HCT116 (cell line): ENCODE data around the gene FSIP1. TPM values are rescaled to one million over a fixed set of nuclear protein-coding genes. Genes with fewer than 3 reads are reported as not detected.

ENCODE experiments used
- ATAC-seq: fragments of 200-7000 bp; cut with Tn5 transposase; 2 replicates; pipeline ENCODE4 v1.9.1; 2020; ENCODE audit warnings: mild to moderate bottlenecking, moderate library complexity
- Bru-seq: library from RNA; stranded (reverse); fragments of 400-500 nt; gene quantifications from one replicate; lab custom pipeline; 2021; lab: Mats Ljungman, UMichigan
- BruChase-seq, 2 experiments: library from RNA; stranded (reverse); fragments of 400-500 nt; gene quantifications; one replicate each; lab custom pipeline; 2021; lab: Mats Ljungman, UMichigan
- BruUV-seq: library from RNA; stranded (reverse); fragments of 400-500 nt; replicated peaks from 2 replicates; lab custom pipeline; 2021; lab: Mats Ljungman, UMichigan
- CTCF ChIA-PET: fragments of 300-600 bp; sonication (Branson Sonifier 250); formaldehyde crosslinking; loops from one replicate; lab custom pipeline; 2021; ENCODE audit warnings: antibody characterized with exemption; lab: Charles Lee
- POLR2A ChIA-PET: fragments of 300-600, 350-600 bp; sonication (Branson Sonifier 250); formaldehyde crosslinking; loops from one replicate; lab custom pipeline; 2021; ENCODE audit warnings: antibody characterized with exemption; lab: Charles Lee
- RAD21 ChIA-PET, 2 experiments: fragments of 300-600 bp; sonication (Branson Sonifier 250); formaldehyde crosslinking; loops; one replicate each; lab custom pipeline; 2023; ENCODE audit warnings: low total read pairs in 2 of 2; ENCODE audit not compliant: uncharacterized antibody in 2 of 2, unreplicated experiment in 2 of 2, low non-redundant PET in 1 of 2; lab: Charles Lee
- DNase-seq: peaks from one replicate; pipeline ENCODE4 v3.0.0-alpha.2; 2010; ENCODE audit warnings: low read depth, low spot score
- H2AFZ ChIP-seq: fragments of 200-600 bp; shearing (Covaris generic), sonication (generic); 2 replicates; pipeline ENCODE4 v1.6.1; 2017; ENCODE audit warnings: low read depth, mixed run types, mixed read lengths, antibody characterized with exemption, low read length; ENCODE audit not compliant: poor library complexity, severe bottlenecking
- H3K27ac ChIP-seq: 2 replicates; pipeline ENCODE4 v1.5.1; 2012; ENCODE audit warnings: low read depth, low read length
- H3K27me3 ChIP-seq: fragments of 200-600 bp; sonication (generic); 2 replicates; pipeline ENCODE4 v1.6.1; 2016; ENCODE audit warnings: mixed run types, low read length, mixed read lengths; ENCODE audit not compliant: insufficient read depth
- H3K36me3 ChIP-seq, 2 experiments: fragments of 200-500 bp in 1 of 2; fragments of 200-600 bp in 1 of 2; sonication (Bioruptor generic) in 1 of 2; sonication (generic) in 1 of 2; 2 replicates each; pipeline versions ENCODE4 v1.5.1 to v1.6.1; 2014 to 2016; ENCODE audit warnings: low read length in 2 of 2, inconsistent platforms in 1 of 2, mixed read lengths in 1 of 2, mixed run types in 1 of 2; ENCODE audit not compliant: insufficient read depth in 2 of 2, control insufficient read depth in 1 of 2
- H3K4me1 ChIP-seq, 2 experiments: fragments of 200-600 bp in 1 of 2; sonication (generic) in 1 of 2; 2 replicates each; pipeline versions ENCODE4 v1.5.1 to v1.6.1; 2012 to 2017; ENCODE audit warnings: low read length in 2 of 2, inconsistent platforms in 1 of 2, mild to moderate bottlenecking in 1 of 2, mixed read lengths in 1 of 2, mixed run types in 1 of 2, moderate library complexity in 1 of 2; ENCODE audit not compliant: insufficient read depth in 2 of 2, control insufficient read depth in 1 of 2
- H3K4me2 ChIP-seq: fragments of 200-600 bp; sonication (generic); 2 replicates; pipeline ENCODE4 v1.6.1; 2017; ENCODE audit warnings: mixed run types, low read length, mixed read lengths
- H3K4me3 ChIP-seq, 2 experiments: fragments of 200-600 bp in 1 of 2; sonication (generic) in 1 of 2; replicated peaks in 1 of 2; 2 replicates each; pipeline ENCODE4 v1.5.1; 2011 to 2016; ENCODE audit warnings: low read length in 2 of 2, control low read depth in 1 of 2, low read depth in 1 of 2, mild to moderate bottlenecking in 1 of 2, mixed read lengths in 1 of 2, mixed run types in 1 of 2
- H3K79me2 ChIP-seq: fragments of 200-600 bp; sonication (generic); 2 replicates; pipeline ENCODE4 v1.6.1; 2017; ENCODE audit warnings: mild to moderate bottlenecking, mixed run types, low read length, moderate library complexity, mixed read lengths; ENCODE audit not compliant: insufficient read depth
- H3K9ac ChIP-seq: fragments of 200-600 bp; sonication (generic); 2 replicates; pipeline ENCODE4 v1.6.1; 2016; ENCODE audit warnings: low read length, mixed read lengths
- H3K9me2 ChIP-seq: fragments of 200-600 bp; sonication (generic), shearing (Covaris generic); 2 replicates; pipeline ENCODE4 v1.6.1; 2017; ENCODE audit warnings: mixed run types, mild to moderate bottlenecking, moderate library complexity; ENCODE audit not compliant: insufficient read depth
- H3K9me3 ChIP-seq, 2 experiments: fragments of 200-500 bp in 1 of 2; fragments of 200-600 bp in 1 of 2; sonication (Bioruptor generic) in 1 of 2; sonication (generic) in 1 of 2; 2 replicates each; pipeline ENCODE4 v1.6.1; 2014 to 2017; ENCODE audit warnings: low read length in 2 of 2, mixed read lengths in 2 of 2, inconsistent platforms in 1 of 2, low read depth in 1 of 2, mild to moderate bottlenecking in 1 of 2, mixed run types in 1 of 2, moderate library complexity in 1 of 2; ENCODE audit not compliant: control insufficient read depth in 1 of 2, insufficient read depth in 1 of 2
- H4K20me1 ChIP-seq: fragments of 200-600 bp; sonication (generic), shearing (Covaris generic); 2 replicates; pipeline ENCODE4 v1.6.1; 2017; ENCODE audit warnings: mixed run types, mild to moderate bottlenecking, moderate library complexity; ENCODE audit not compliant: insufficient read depth
- ATF3 ChIP-seq: IDR thresholded peaks from 2 replicates; pipeline ENCODE4 v1.6.1; 2012
- CBX3 ChIP-seq: IDR thresholded peaks from 2 replicates; pipeline ENCODE4 v1.6.1; 2012; ENCODE audit warnings: low read depth
- CEBPB ChIP-seq: IDR thresholded peaks from 2 replicates; pipeline ENCODE4 v1.6.1; 2012; ENCODE audit warnings: low read depth
- EGR1 ChIP-seq: IDR thresholded peaks from 2 replicates; pipeline ENCODE4 v1.6.1; 2012; ENCODE audit warnings: low read depth
- ELF1 ChIP-seq: IDR thresholded peaks from 2 replicates; pipeline ENCODE4 v1.6.1; 2012; ENCODE audit warnings: low read depth, borderline replicate concordance
- EZH2 ChIP-seq: fragments of 200-600 bp; sonication (generic); IDR thresholded peaks from 2 replicates; pipeline ENCODE4 v1.6.1; 2017; ENCODE audit warnings: antibody characterized with exemption, mixed run types
- EZH2phosphoT487 ChIP-seq: fragments of 200-600 bp; IDR thresholded peaks from 2 replicates; pipeline ENCODE4 v1.6.1; 2018; ENCODE audit warnings: antibody characterized with exemption, borderline replicate concordance
- JUND ChIP-seq: IDR thresholded peaks from 2 replicates; pipeline ENCODE4 v1.6.1; 2012
- MAX ChIP-seq: IDR thresholded peaks from 2 replicates; pipeline ENCODE4 v1.6.1; 2012
- POLR2A ChIP-seq: IDR thresholded peaks from 2 replicates; pipeline ENCODE4 v1.7.0; 2011; ENCODE audit warnings: borderline replicate concordance; ENCODE audit not compliant: insufficient read depth, insufficient read length; ENCODE audit errors: extremely low read depth
- POLR2AphosphoS5 ChIP-seq: IDR thresholded peaks from 2 replicates; pipeline ENCODE4 v1.6.1; 2011; ENCODE audit warnings: mild to moderate bottlenecking, low read depth, low read length, moderate library complexity
- RAD21 ChIP-seq: IDR thresholded peaks from 2 replicates; pipeline ENCODE4 v1.6.1; 2012; ENCODE audit warnings: low read depth, mild to moderate bottlenecking
- REST ChIP-seq: IDR thresholded peaks from 2 replicates; pipeline ENCODE4 v1.6.1; 2012; ENCODE audit warnings: low read depth
- SP1 ChIP-seq: IDR thresholded peaks from 2 replicates; pipeline ENCODE4 v1.6.1; 2012; ENCODE audit warnings: low read depth
- SRF ChIP-seq: IDR thresholded peaks from 2 replicates; pipeline ENCODE4 v1.6.1; 2012; ENCODE audit warnings: low read depth
- YY1 ChIP-seq: IDR thresholded peaks from 2 replicates; pipeline ENCODE4 v1.6.1; 2011; ENCODE audit warnings: low read length, low read depth, moderate library complexity, mild to moderate bottlenecking; ENCODE audit not compliant: insufficient replicate concordance; ENCODE audit errors: extremely low read depth
- ZBTB33 ChIP-seq: IDR thresholded peaks from 2 replicates; pipeline ENCODE4 v1.6.1; 2011; ENCODE audit warnings: mild to moderate bottlenecking, low read length, moderate library complexity; ENCODE audit not compliant: insufficient replicate concordance; ENCODE audit errors: extremely low read depth
- ZFX ChIP-seq: fragments of 450-650 bp; IDR thresholded peaks from 2 replicates; pipeline ENCODE4 v1.6.1; 2017
- ZNF274 ChIP-seq: fragments of 200-500 bp; sonication (Bioruptor generic); IDR thresholded peaks from 2 replicates; pipeline ENCODE4 v1.6.1; 2014; ENCODE audit warnings: mild to moderate bottlenecking, low read depth, low read length, inconsistent platforms
- intact Hi-C: fragments of 100-400 bp; cut with micrococcal nuclease; formaldehyde crosslinking; loops from 2 replicates; pipeline ENCODE4 v1.10.0; 2022
- long read RNA-seq: library from polyadenylated mRNA; unstranded; transcript quantifications from one replicate; pipeline ENCODE4 v2.0.0, GENCODE V29; 2021; ENCODE audit not compliant: unreplicated experiment
- polyA plus RNA-seq: library from polyadenylated mRNA; unstranded; fragments of >200 nt; gene quantifications from 2 replicates; pipeline ENCODE4 v1.2.1, GENCODE V29; 2012; ENCODE audit warnings: missing spikeins
- total RNA-seq: library from RNA; stranded (reverse); gene quantifications from one replicate; pipeline ENCODE4 v1.2.1, GENCODE V29; 2021; ENCODE audit not compliant: unreplicated experiment

FSIP1 gene
- total RNA-seq, result 0.42 TPM
- 0.16 and 0.18 TPM in 2 replicates for polyA plus RNA-seq
- percentile 30 among the genes with signal in this experiment for Bru-seq, nascent RNA
- percentile 17 among the genes with signal in this experiment for BruChase-seq, experiment 1, labeled RNA remaining after a 6-hour chase
- BruChase-seq, experiment 2, labeled RNA remaining after a 2-hour chase, result percentile 29 among the genes with signal in this experiment
- long read RNA-seq, partial matches to known transcripts, result 0 of 1 reads
- long read RNA-seq, other reads (novel, unspliced or antisense), result 0 of 1 reads

GRCh38 chr15:39782441-39783138 lies at the start of gene FSIP1:
Gene FSIP1, minus strand, starts transcription at chr15:39782841. Its CDS starts 6,317 bp downstream, at chr15:39776524.
- H3K4me2 ChIP-seq, result peak within 1 kb of the TSS; percentile 79
- no peaks in the 10 kb centered on the region for H3K9me2 ChIP-seq
- H3K27me3 ChIP-seq, result no peaks in the 10 kb centered on the region
- peak within 1 kb of the TSS; percentile 79 for H3K9ac ChIP-seq
- DNase-seq (peak; percentile 92), ATAC-seq (peak; percentile 99)
- intact Hi-C loops, result loop anchor here (10.0 kb wide), 1 partner anchor 492 kb away; no protein-coding TSS in a partner anchor
- H3K4me3 ChIP-seq, result peak within 1 kb of the TSS; percentile 75 to 80
- POLR2A ChIA-PET, result interaction anchor here (0.7 to 1.0 kb wide), 2 partner anchors 25 to 61 kb away, joined by 3 read pairs; no protein-coding TSS in a partner anchor
- BruUV-seq, result no TSS peak
- peak within 1 kb of the TSS; percentile 47 for H3K27ac ChIP-seq
- peak within 1 kb of the TSS; percentile 96 for H2AFZ ChIP-seq
- RAD21 ChIA-PET, result interaction anchor here (0.6 to 1.0 kb wide), 3 partner anchors 26 to 1443 kb away, joined by 4 read pairs; no protein-coding TSS in a partner anchor
- H3K36me3 ChIP-seq, result peaks cover 0 to 3% of the 10 kb centered on the region in 2 experiments; a peak in 1 of 4 replicates
- H3K79me2 ChIP-seq, result peaks cover 11% of the 10 kb centered on the region
- H3K9me3 ChIP-seq, result no peaks in the 10 kb centered on the region
- CTCF ChIA-PET, result interaction anchor here (0.6 to 1.4 kb wide), 5 partner anchors 21 to 326 kb away, joined by 3 to 5 read pairs (median 4); partner anchors contain the start of gene BMF
- no peaks in the 10 kb centered on the region for H4K20me1 ChIP-seq
- peaks cover 23% of the 10 kb centered on the region in 2 experiments for H3K4me1 ChIP-seq
- TF ChIP-seq ZNF274, result no peak
- no peak for TF ChIP-seq POLR2A
- no peak for TF ChIP-seq YY1
- no peak for TF ChIP-seq EGR1
- peak; percentile 40; the same call in 1 of the 2 replicates for TF ChIP-seq CBX3
- no peak for TF ChIP-seq JUND
- TF ChIP-seq SP1, result peak; percentile 42
- no peak; the same call in 1 of the 2 replicates for TF ChIP-seq SRF
- no peak for TF ChIP-seq ATF3
- TF ChIP-seq EZH2phosphoT487, result no peak
- TF ChIP-seq MAX, result 0 out of 2 replicates have a peak, but pooled peaks have one; percentile 61
- peak; percentile 96 for TF ChIP-seq ZBTB33
- TF ChIP-seq ZFX, result no peak; the same call in 1 of the 2 replicates
- peak; percentile 90 for TF ChIP-seq ELF1
- TF ChIP-seq EZH2, result no peak
- no peak for TF ChIP-seq CEBPB
- no peak for TF ChIP-seq RAD21
- TF ChIP-seq REST, result no peak
- peak; percentile 78 for TF ChIP-seq POLR2AphosphoS5
